SU-DHL-6 (cell line): ENCODE data around the gene SLC1A1.

ENCODE experiments used
- CTCF ChIP-seq: fragments of 200-600 bp; sonication (generic); IDR thresholded peaks from one replicate; pipeline ENCODE4 v1.5.1; 2017; ENCODE audit warnings: antibody characterized with exemption, mild to moderate bottlenecking, low read length, moderate library complexity; ENCODE audit not compliant: insufficient read depth, poor library complexity, severe bottlenecking
- EZH2phosphoT487 ChIP-seq: fragments of 200-600 bp; sonication (generic), shearing (Covaris generic); conservative IDR thresholded peaks from 2 replicates; pipeline ENCODE4 v1.6.1; 2018; ENCODE audit warnings: mild to moderate bottlenecking, antibody characterized with exemption, low read length, moderate library complexity, mixed read lengths

DNA sequence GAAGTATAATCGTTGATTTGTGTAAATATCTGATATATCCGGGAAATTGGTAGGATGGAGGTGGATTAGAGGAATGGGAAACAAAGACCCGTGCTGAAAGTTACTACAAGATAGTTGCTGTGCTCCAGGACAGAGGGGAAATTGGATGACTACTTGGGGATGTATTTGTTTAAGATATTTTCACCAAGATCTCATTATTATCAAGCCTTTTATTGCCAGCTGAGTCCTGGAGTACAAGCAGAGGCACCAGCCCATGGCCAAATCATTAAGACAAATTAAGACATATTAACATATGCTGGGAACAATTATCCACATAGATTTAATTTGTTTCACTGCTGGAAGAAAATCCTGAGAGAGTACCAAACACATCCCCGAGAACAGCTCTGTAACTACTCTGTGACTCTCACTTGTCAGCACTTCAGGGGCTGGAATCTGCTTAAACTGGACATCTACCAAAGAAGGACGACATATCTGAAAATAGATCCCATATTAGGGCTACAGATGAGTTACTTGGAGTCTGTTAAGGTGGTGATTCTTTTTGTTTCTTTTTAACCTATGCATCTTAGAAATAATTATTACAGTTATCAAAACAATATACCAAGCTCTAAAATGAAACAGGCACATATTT lies 68.2 kb downstream of the SLC1A1 start:
- TF ChIP-seq CTCF: no peak
- no peak for TF ChIP-seq EZH2phosphoT487
